ENCODE measurements around the gene TENT4A. TPM values are rescaled to one million over a fixed set of nuclear protein-coding genes. Genes with fewer than 3 reads are reported as not detected.

The TENT4A gene
- total and polyA plus RNA-seq, 10 of the 15 experiments (the other 5 are each of a cell fraction or from before 2014, with no cell fraction given) = 1.4 to 30.6 (median 12.5) TPM

- ATAC-seq = no peak
- in situ Hi-C loops (cut with MboI) = no loop called here
These were observed 13.9 kb upstream of the TENT4A start for GRCh38 chr5:6699357-6699756.

GRCh38 chr5:6700074-6700684 lies 13.1 kb upstream of the TENT4A start:
- RAD21 ChIA-PET (ENCODE audit: unreplicated experiment) = no interaction called here
- ATAC-seq (no peak), DNase-seq (ENCODE audit: low read depth, low spot score) (no peak), FAIRE-seq (no peak)
- H3K4me2 ChIP-seq (ENCODE audit: control insufficient read depth, insufficient read depth) = no peak overlapping the region
- H3K4me3 ChIP-seq = no peak overlapping the region
- H3K27ac ChIP-seq (ENCODE audit: control insufficient read depth, insufficient read depth) = no peak overlapping the region
- BruUV-seq (replicated peaks) = no TSS peak
- WGBS (ENCODE audit: insufficient coverage, insufficient replicate concordance, low lambda C conversion rate, missing lambda C conversion rate) = 33% methylated on average over 11 of the region's 11 CpGs
- SMC1A ChIA-PET (ENCODE audit: uncharacterized antibody, unreplicated experiment) = interaction anchor here (1.2 to 2.4 kb wide), 3 partner anchors 12 to 45 kb away, joined by 3 to 7 read pairs (median 4); no protein-coding TSS in a partner anchor
- no peak overlapping the region for H2AFZ ChIP-seq (ENCODE audit: control insufficient read depth, low read depth, low read length)
- no peaks in the 10 kb centered on the region for H3K9me3 ChIP-seq (replicated peaks; ENCODE audit: control insufficient read depth, insufficient read depth, low read length)
- intact Hi-C loops (cut with micrococcal nuclease; ENCODE audit: unreplicated experiment) = no loop called here
- H3K79me2 ChIP-seq (ENCODE audit: control insufficient read depth, insufficient read depth, low read length) = no peaks in the 10 kb centered on the region
- H3K4me1 ChIP-seq (ENCODE audit: control insufficient read depth, insufficient read depth, low read length) = peaks cover 6% of the 10 kb centered on the region; the same call in 1 of the 2 replicates
- H3K36me3 ChIP-seq (ENCODE audit: control insufficient read depth in 2 of 2, insufficient read depth in 2 of 2, low read length in 1 of 2) = no peaks in the 10 kb centered on the region
- POLR2A ChIA-PET = no interaction called here
- H3K9ac ChIP-seq (ENCODE audit: control insufficient read depth, insufficient read depth, low read length) = no peak overlapping the region
- in situ Hi-C loops (cut with MboI) = no loop called here
- H4K20me1 ChIP-seq (ENCODE audit: control insufficient read depth, insufficient read depth) = no peaks in the 10 kb centered on the region
- CTCF ChIA-PET = no interaction called here
- no peaks in the 10 kb centered on the region; a peak in 1 of 4 replicates for H3K27me3 ChIP-seq (replicated peaks in 1 of 2; ENCODE audit: control insufficient read depth in 2 of 2, insufficient read depth in 2 of 2, low read length in 1 of 2)
- TF ChIP-seq STAT1 (conservative IDR thresholded peaks at IDR 0.05) (no peak), E2F4 (IDR thresholded peaks at IDR 0.05; ENCODE audit: low read depth, low read length) (no peak), CREM (IDR thresholded peaks at IDR 0.05; ENCODE audit: low read depth) (no peak), FOS (IDR thresholded peaks at IDR 0.05; ENCODE audit: borderline replicate concordance, extremely low read depth, insufficient read length) (no peak), KAT2A (conservative IDR thresholded peaks at IDR 0.05; ENCODE audit: control insufficient read depth, low read depth, low read length) (no peak), CBFB (IDR thresholded peaks at IDR 0.05; ENCODE audit: low read depth) (no peak), NFXL1 (IDR thresholded peaks at IDR 0.05; ENCODE audit: borderline replicate concordance) (no peak), PBX3 (IDR thresholded peaks at IDR 0.05; ENCODE audit: insufficient replicate concordance, low read depth, low read length) (no peak), DPF2 (IDR thresholded peaks at IDR 0.05) (no peak), YBX1 (IDR thresholded peaks at IDR 0.05) (no peak), TBL1XR1 (IDR thresholded peaks at IDR 0.05; ENCODE audit: low read depth, low read length) (no peak), BHLHE40 (IDR thresholded peaks at IDR 0.05; ENCODE audit: borderline replicate concordance in 1 of 2, low read depth in 2 of 2, low read length in 1 of 2) (no peak), EED (IDR thresholded peaks at IDR 0.05; ENCODE audit: low read depth) (no peak), SIN3A (IDR thresholded peaks at IDR 0.05; ENCODE audit: low read depth, low read length) (no peak), ZBED1 (IDR thresholded peaks at IDR 0.05; ENCODE audit: borderline replicate concordance) (no peak), NR2F1 (conservative IDR thresholded peaks at IDR 0.05) (no peak), ASH2L (IDR thresholded peaks at IDR 0.05; ENCODE audit: borderline replicate concordance, low read depth) (no peak)

More at GRCh38 chr5:6699357-6699756, 13.9 kb upstream of the TENT4A start:
- BruUV-seq (replicated peaks) = no TSS peak
- Histone ChIP-seq H4K20me1 (ENCODE audit: control insufficient read depth, insufficient read depth) (no peaks in the 10 kb centered on the region), H3K9ac (ENCODE audit: control insufficient read depth, insufficient read depth, low read length) (no peak overlapping the region), H3K27me3 (replicated peaks in 1 of 2; ENCODE audit: control insufficient read depth in 2 of 2, insufficient read depth in 2 of 2, low read length in 1 of 2) (no peaks in the 10 kb centered on the region; a peak in 1 of 4 replicates), H2AFZ (ENCODE audit: control insufficient read depth, low read depth, low read length) (no peak overlapping the region), H3K79me2 (ENCODE audit: control insufficient read depth, insufficient read depth, low read length) (no peaks in the 10 kb centered on the region), H3K9me3 (replicated peaks; ENCODE audit: control insufficient read depth, insufficient read depth, low read length) (no peaks in the 10 kb centered on the region), H3K36me3 (ENCODE audit: control insufficient read depth in 2 of 2, insufficient read depth in 2 of 2, low read length in 1 of 2) (no peaks in the 10 kb centered on the region), H3K4me3 (no peak overlapping the region), H3K4me2 (ENCODE audit: control insufficient read depth, insufficient read depth) (no peak overlapping the region), H3K4me1 (ENCODE audit: control insufficient read depth, insufficient read depth, low read length) (no peaks in the 10 kb centered on the region), H3K27ac (ENCODE audit: control insufficient read depth, insufficient read depth) (no peak overlapping the region)
- ChIA-PET SMC1A (ENCODE audit: uncharacterized antibody, unreplicated experiment) (interaction anchor here (1.2 to 2.4 kb wide), 3 partner anchors 11 to 46 kb away, joined by 3 to 7 read pairs (median 4); no protein-coding TSS in a partner anchor), POLR2A (no interaction called here), CTCF (no interaction called here), RAD21 (ENCODE audit: unreplicated experiment) (no interaction called here)
- TF ChIP-seq SMARCA5 (IDR thresholded peaks at IDR 0.05) = no peak
- 91% methylated on average over 1 of the region's 1 CpG for WGBS (ENCODE audit: insufficient coverage, insufficient replicate concordance, low lambda C conversion rate, missing lambda C conversion rate)
- no peak for FAIRE-seq
- intact Hi-C loops (cut with micrococcal nuclease; ENCODE audit: unreplicated experiment) = no loop called here
- DNase-seq (ENCODE audit: low read depth, low spot score) = no peak
